GM23338 (cell line): ENCODE data around the gene CCND1.

Source experiments
- EZH2phosphoT487 ChIP-seq: fragments of 200-600 bp; sonication (generic); IDR thresholded peaks from one replicate; pipeline ENCODE4 v1.8.1; 2018; ENCODE audit warnings: antibody characterized with exemption; ENCODE audit not compliant: unreplicated experiment
- JUNB ChIP-seq: IDR thresholded peaks from one replicate; pipeline ENCODE4 v1.6.1; 2016; ENCODE audit warnings: antibody characterized with exemption; ENCODE audit not compliant: unreplicated experiment
- POLR2AphosphoS5 ChIP-seq: IDR thresholded peaks from 2 replicates; pipeline ENCODE4 v1.6.1; 2016; ENCODE audit warnings: antibody characterized with exemption, low read depth
- ZNF331 ChIP-seq: fragments of 250-450 bp; sonication (Bioruptor Pico); IDR thresholded peaks from 2 replicates; pipeline ENCODE4 v1.5.0; 2020; ENCODE audit warnings: low read depth, mild to moderate bottlenecking, moderate library complexity
- TF ChIP-seq, protein P1 (sequence below), 2 experiments: fragments of 200-600 bp in 1 of 2; sonication (generic) in 1 of 2; conservative IDR thresholded peaks; 2 replicates each; pipeline versions ENCODE4 v1.5.1 to v1.6.1; 2016 to 2017; ENCODE audit warnings: antibody characterized with exemption in 2 of 2, low read depth in 2 of 2, mild to moderate bottlenecking in 2 of 2, moderate library complexity in 1 of 2
- TF ChIP-seq, protein P2 (sequence below): IDR thresholded peaks from one replicate; pipeline ENCODE4 v1.6.1; 2018; ENCODE audit warnings: antibody characterized with exemption; ENCODE audit not compliant: unreplicated experiment
- TF ChIP-seq, protein P3 (sequence below): IDR thresholded peaks from 2 replicates; pipeline ENCODE4 v1.6.1; 2016; ENCODE audit warnings: antibody characterized with exemption

DNA sequence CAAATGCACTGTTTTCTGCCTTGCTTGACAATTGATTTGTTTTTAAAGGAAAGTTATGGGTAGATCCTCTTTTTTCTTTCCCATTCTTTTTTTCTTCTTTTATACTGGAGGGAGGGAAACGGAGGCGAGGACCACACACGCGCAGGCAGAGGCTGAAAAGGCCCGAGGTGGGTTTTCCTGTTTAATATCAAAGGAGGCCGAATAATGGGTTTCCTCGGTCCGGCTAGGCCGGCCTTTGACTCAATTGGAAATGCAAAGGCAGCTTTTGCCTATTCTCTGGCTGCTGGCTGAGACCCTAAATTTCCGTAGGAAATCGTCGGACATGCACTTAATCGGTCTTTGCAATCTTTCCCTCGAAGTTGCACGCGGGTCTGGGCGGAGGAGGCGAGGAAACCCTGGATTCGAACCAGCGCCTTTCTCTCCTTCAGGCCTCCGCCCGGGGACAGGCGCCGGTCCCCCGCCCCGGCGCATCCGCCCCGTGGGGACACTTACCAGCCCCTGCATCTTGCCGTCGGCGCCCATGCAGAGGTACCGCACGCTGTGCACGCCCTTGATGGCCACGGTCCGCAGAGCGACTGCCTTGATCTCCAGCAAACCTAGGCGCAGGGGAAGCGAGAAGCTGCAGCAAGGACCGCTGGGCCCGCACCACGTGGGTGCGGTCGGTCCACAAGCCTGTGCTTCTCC, 62.0 kb downstream of the CCND1 start:
- TF ChIP-seq, protein P1, sequence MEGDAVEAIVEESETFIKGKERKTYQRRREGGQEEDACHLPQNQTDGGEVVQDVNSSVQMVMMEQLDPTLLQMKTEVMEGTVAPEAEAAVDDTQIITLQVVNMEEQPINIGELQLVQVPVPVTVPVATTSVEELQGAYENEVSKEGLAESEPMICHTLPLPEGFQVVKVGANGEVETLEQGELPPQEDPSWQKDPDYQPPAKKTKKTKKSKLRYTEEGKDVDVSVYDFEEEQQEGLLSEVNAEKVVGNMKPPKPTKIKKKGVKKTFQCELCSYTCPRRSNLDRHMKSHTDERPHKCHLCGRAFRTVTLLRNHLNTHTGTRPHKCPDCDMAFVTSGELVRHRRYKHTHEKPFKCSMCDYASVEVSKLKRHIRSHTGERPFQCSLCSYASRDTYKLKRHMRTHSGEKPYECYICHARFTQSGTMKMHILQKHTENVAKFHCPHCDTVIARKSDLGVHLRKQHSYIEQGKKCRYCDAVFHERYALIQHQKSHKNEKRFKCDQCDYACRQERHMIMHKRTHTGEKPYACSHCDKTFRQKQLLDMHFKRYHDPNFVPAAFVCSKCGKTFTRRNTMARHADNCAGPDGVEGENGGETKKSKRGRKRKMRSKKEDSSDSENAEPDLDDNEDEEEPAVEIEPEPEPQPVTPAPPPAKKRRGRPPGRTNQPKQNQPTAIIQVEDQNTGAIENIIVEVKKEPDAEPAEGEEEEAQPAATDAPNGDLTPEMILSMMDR (conservative IDR thresholded peaks at IDR 0.05; ENCODE audit: low read depth in 2 of 2), result no peak
- TF ChIP-seq POLR2AphosphoS5 (peak; percentile 37; the same call in 1 of the 2 replicates), EZH2phosphoT487 (no peak), ZNF331 (no peak), JUNB (no peak)
- TF ChIP-seq, protein P2, sequence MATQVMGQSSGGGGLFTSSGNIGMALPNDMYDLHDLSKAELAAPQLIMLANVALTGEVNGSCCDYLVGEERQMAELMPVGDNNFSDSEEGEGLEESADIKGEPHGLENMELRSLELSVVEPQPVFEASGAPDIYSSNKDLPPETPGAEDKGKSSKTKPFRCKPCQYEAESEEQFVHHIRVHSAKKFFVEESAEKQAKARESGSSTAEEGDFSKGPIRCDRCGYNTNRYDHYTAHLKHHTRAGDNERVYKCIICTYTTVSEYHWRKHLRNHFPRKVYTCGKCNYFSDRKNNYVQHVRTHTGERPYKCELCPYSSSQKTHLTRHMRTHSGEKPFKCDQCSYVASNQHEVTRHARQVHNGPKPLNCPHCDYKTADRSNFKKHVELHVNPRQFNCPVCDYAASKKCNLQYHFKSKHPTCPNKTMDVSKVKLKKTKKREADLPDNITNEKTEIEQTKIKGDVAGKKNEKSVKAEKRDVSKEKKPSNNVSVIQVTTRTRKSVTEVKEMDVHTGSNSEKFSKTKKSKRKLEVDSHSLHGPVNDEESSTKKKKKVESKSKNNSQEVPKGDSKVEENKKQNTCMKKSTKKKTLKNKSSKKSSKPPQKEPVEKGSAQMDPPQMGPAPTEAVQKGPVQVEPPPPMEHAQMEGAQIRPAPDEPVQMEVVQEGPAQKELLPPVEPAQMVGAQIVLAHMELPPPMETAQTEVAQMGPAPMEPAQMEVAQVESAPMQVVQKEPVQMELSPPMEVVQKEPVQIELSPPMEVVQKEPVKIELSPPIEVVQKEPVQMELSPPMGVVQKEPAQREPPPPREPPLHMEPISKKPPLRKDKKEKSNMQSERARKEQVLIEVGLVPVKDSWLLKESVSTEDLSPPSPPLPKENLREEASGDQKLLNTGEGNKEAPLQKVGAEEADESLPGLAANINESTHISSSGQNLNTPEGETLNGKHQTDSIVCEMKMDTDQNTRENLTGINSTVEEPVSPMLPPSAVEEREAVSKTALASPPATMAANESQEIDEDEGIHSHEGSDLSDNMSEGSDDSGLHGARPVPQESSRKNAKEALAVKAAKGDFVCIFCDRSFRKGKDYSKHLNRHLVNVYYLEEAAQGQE, result no peak
- TF ChIP-seq, protein P3, sequence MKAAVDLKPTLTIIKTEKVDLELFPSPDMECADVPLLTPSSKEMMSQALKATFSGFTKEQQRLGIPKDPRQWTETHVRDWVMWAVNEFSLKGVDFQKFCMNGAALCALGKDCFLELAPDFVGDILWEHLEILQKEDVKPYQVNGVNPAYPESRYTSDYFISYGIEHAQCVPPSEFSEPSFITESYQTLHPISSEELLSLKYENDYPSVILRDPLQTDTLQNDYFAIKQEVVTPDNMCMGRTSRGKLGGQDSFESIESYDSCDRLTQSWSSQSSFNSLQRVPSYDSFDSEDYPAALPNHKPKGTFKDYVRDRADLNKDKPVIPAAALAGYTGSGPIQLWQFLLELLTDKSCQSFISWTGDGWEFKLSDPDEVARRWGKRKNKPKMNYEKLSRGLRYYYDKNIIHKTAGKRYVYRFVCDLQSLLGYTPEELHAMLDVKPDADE, result no peak
